ENCODE measurements around the gene ZSWIM5.
"Not testable (repeated sequence)": the region's sequence is repeated elsewhere in the genome, so short reads cannot be mapped to it uniquely, and the experiment has no call there.

ZSWIM5 gene

GRCh38 chr1:45205910-45206721 is at the start of gene ZSWIM5:
Gene ZSWIM5, minus strand, starts transcription at chr1:45206605. Its CDS starts 255 bp downstream, at chr1:45206350.
- intact Hi-C loops (cut with DNase I): loop anchor here (10.0 kb wide), 2 partner anchors 191 to 289 kb away; partner anchors contain the start of genes HECTD3, TESK2 and UROD
- peak; percentile 12 to 90 (median 80) for DNase-seq

- intact Hi-C loops (cut with DNase I): no loop called here
- DNase-seq: no peak
Observed at GRCh38 chr1:45254490-45254889, 48.1 kb upstream of the ZSWIM5 start.

GRCh38 chr1:45250544-45250943 is 44.1 kb upstream of the ZSWIM5 start:
- DNase-seq: no peak
- intact Hi-C loops (cut with DNase I): no loop called here

GRCh38 chr1:45248004-45248403 is 41.6 kb upstream of the ZSWIM5 start:
- DNase-seq; intact Hi-C loops (cut with DNase I): not testable (repeated sequence)

GRCh38 chr1:45246760-45247159 is 40.4 kb upstream of the ZSWIM5 start:
- no peak for DNase-seq

GRCh38 chr1:45246359-45246758 is 40.0 kb upstream of the ZSWIM5 start:
- DNase-seq; intact Hi-C loops (cut with DNase I): not testable (repeated sequence)

More at GRCh38 chr1:45246760-45247159, 40.4 kb upstream of the ZSWIM5 start:
- intact Hi-C loops (cut with DNase I): no loop called here

- intact Hi-C loops (cut with DNase I): no loop called here
- DNase-seq: no peak
Observed at GRCh38 chr1:45244660-45245059, 38.3 kb upstream of the ZSWIM5 start.

- DNase-seq: no peak
- intact Hi-C loops (cut with DNase I): no loop called here
Observed at GRCh38 chr1:45243476-45244343, 37.3 kb upstream of the ZSWIM5 start.

GRCh38 chr1:45238846-45239245 is 32.4 kb upstream of the ZSWIM5 start:
- no peak for DNase-seq
- intact Hi-C loops (cut with DNase I): no loop called here

GRCh38 chr1:45236136-45236535 is 29.7 kb upstream of the ZSWIM5 start:
- intact Hi-C loops (cut with DNase I): no loop called here
- no peak for DNase-seq

GRCh38 chr1:45230537-45230936 is 24.1 kb upstream of the ZSWIM5 start:
- intact Hi-C loops (cut with DNase I): no loop called here
- peak in 5 of 42 donors; percentile 1 to 38 (median 15) for DNase-seq

GRCh38 chr1:45225598-45225997 is 19.2 kb upstream of the ZSWIM5 start:
- intact Hi-C loops (cut with DNase I): no loop called here
- DNase-seq: no peak

- intact Hi-C loops (cut with DNase I); DNase-seq: not testable (repeated sequence)
Observed at GRCh38 chr1:45223710-45224109, 17.3 kb upstream of the ZSWIM5 start.

- intact Hi-C loops (cut with DNase I): no loop called here
- DNase-seq: no peak
Observed at GRCh38 chr1:45221716-45222115, 15.3 kb upstream of the ZSWIM5 start.

GRCh38 chr1:45216861-45217260 is 10.5 kb upstream of the ZSWIM5 start:
- no peak for DNase-seq
- intact Hi-C loops (cut with DNase I): no loop called here

- no peak for DNase-seq
- intact Hi-C loops (cut with DNase I): no loop called here
Observed at GRCh38 chr1:45216200-45216541, 9.8 kb upstream of the ZSWIM5 start.

GRCh38 chr1:45215485-45216199 is 9.2 kb upstream of the ZSWIM5 start:
- intact Hi-C loops (cut with DNase I): no loop called here
- no peak for DNase-seq

GRCh38 chr1:45213892-45214291 is 7.5 kb upstream of the ZSWIM5 start:
- DNase-seq: no peak
- intact Hi-C loops (cut with DNase I): no loop called here

GRCh38 chr1:45211076-45211475 is 4.7 kb upstream of the ZSWIM5 start:
- DNase-seq: no peak
- intact Hi-C loops (cut with DNase I): no loop called here

Measured in head of caudate nucleus (tissue), 42 donors.